Right cardiac atrium (tissue), 5 donors: ENCODE results near the gene SLC6A15. TPM values are rescaled to one million over a fixed set of nuclear protein-coding genes. Genes with fewer than 3 reads are reported as not detected.

ENCODE experiments used
- ATAC-seq, 2 donors: fragments of 200-7000 bp; cut with Tn5 transposase; one replicate each; pipeline versions ENCODE4 v1.8.0 to v1.9.1; 2020; ENCODE audit warnings: moderate library complexity in 2 of 2, mild to moderate bottlenecking in 1 of 2
- DNase-seq, 3 donors: peaks; one replicate each; pipeline ENCODE4 v3.0.0-alpha.2; 2020
- H3K27ac ChIP-seq: one replicate; pipeline ENCODE4 v1.5.1; 2013; ENCODE audit warnings: mild to moderate bottlenecking, low read length, control low read depth, moderate library complexity
- H3K27me3 ChIP-seq: one replicate; pipeline ENCODE4 v1.6.1; 2013; ENCODE audit not compliant: control insufficient read depth, insufficient read depth
- H3K4me1 ChIP-seq: one replicate; pipeline ENCODE4 v1.6.1; 2013; ENCODE audit warnings: low read length; ENCODE audit not compliant: control insufficient read depth, insufficient read depth
- H3K4me3 ChIP-seq: one replicate; pipeline ENCODE4 v1.5.1; 2013; ENCODE audit warnings: low read length, control low read depth
- H3K9me3 ChIP-seq: one replicate; pipeline ENCODE4 v1.6.1; 2013; ENCODE audit warnings: low read length; ENCODE audit not compliant: control insufficient read depth
- WGBS: extraction: QIAGEN DNeasy Blood & Tissue Kit; methylation state at CpG from one replicate; pipeline ENCODE4 v1.1.7; 2013; 5-methylcytosine and 5-hydroxymethylcytosine counted together
- intact Hi-C, 4 donors: fragments of 100-400 bp; cut with DNase I; formaldehyde crosslinking; loops; one replicate each; pipeline versions ENCODE4 v1.11.0 to v1.14.0; 2022 to 2023
- polyA plus RNA-seq: library from polyadenylated mRNA; stranded (reverse); fragments of 200-250 nt; gene quantifications from one replicate; pipeline ENCODE4 v1.2.3, GENCODE V29; 2013
- total RNA-seq, 4 donors: library from RNA; stranded (reverse); fragmentation: NEBNext Ultra II Directional; extraction: Animal tissue kit (Norgen Biotek cat#: 25700); gene quantifications; one replicate each; pipeline ENCODE4 v1.2.1, GENCODE V29; 2021
- donor health status: healthy with polysubstance abuse.
- donor health status: DM: no; HTN: yes; CAD: no.
- donor health status: DM: no; HTN: no; CAD: no.
- donor health status: DM: no; HTN: yes; CAD: no; lungs with severe emphysema.
- donor health status: DM: yes; HTN: yes; CAD: no.

The SLC6A15 gene
- total and polyA plus RNA-seq, 5 donors: 0.02 TPM; not detected in 4

- H3K27ac ChIP-seq: no peak overlapping the region
- intact Hi-C loops: loop anchor here in 1 of 4 donors (5.0 kb wide), 1 partner anchor 158 kb away; no protein-coding TSS in a partner anchor
- H3K4me3 ChIP-seq: no peak overlapping the region
- H3K4me1 ChIP-seq: no peaks in the 10 kb centered on the region
- no peaks in the 10 kb centered on the region for H3K9me3 ChIP-seq
- DNase-seq: no peak
- peak; percentile 46 to 60 for ATAC-seq
- WGBS: 43% methylated on average over 7 of the region's 7 CpGs
- H3K27me3 ChIP-seq: no peaks in the 10 kb centered on the region
These were observed 38.3 kb downstream of the SLC6A15 start for GRCh38 chr12:84874125-84874824.

GRCh38 chr12:84862186-84862585, 50.4 kb downstream of the SLC6A15 start:
- no peaks in the 10 kb centered on the region for H3K4me1 ChIP-seq
- DNase-seq (no peak), ATAC-seq (no peak)
- no peaks in the 10 kb centered on the region for H3K27me3 ChIP-seq
- WGBS: 62% methylated on average over 3 of the region's 3 CpGs
- H3K9me3 ChIP-seq: no peaks in the 10 kb centered on the region
- H3K27ac ChIP-seq: no peak overlapping the region
- intact Hi-C loops: no loop called here
- no peak overlapping the region for H3K4me3 ChIP-seq

GRCh38 chr12:84860718-84861117, 51.9 kb downstream of the SLC6A15 start:
- no peak overlapping the region for H3K4me3 ChIP-seq
- no peak for ATAC-seq
- intact Hi-C loops: no loop called here
- WGBS: 81% methylated on average over 2 of the region's 2 CpGs
- no peaks in the 10 kb centered on the region for H3K27me3 ChIP-seq
- no peak for DNase-seq
- H3K4me1 ChIP-seq: no peaks in the 10 kb centered on the region
- H3K9me3 ChIP-seq: no peaks in the 10 kb centered on the region
- no peak overlapping the region for H3K27ac ChIP-seq

- DNase-seq (no peak), ATAC-seq (no peak)
- Histone ChIP-seq H3K4me1 (no peaks in the 10 kb centered on the region), H3K4me3 (no peak overlapping the region), H3K9me3 (no peaks in the 10 kb centered on the region), H3K27me3 (no peaks in the 10 kb centered on the region), H3K27ac (no peak overlapping the region)
- WGBS: 43% methylated on average over 2 of the region's 2 CpGs
- intact Hi-C loops: no loop called here
These were observed 53.8 kb downstream of the SLC6A15 start for GRCh38 chr12:84858796-84859195.

GRCh38 chr12:84857525-84858208, 54.9 kb downstream of the SLC6A15 start:
- intact Hi-C loops: no loop called here
- Histone ChIP-seq H3K27ac (no peak overlapping the region), H3K27me3 (no peaks in the 10 kb centered on the region), H3K9me3 (no peaks in the 10 kb centered on the region), H3K4me1 (no peaks in the 10 kb centered on the region), H3K4me3 (no peak overlapping the region)
- DNase-seq: no peak
- no peak for ATAC-seq
- WGBS: 89% methylated on average over 2 of the region's 2 CpGs

GRCh38 chr12:84856156-84856900, 56.3 kb downstream of the SLC6A15 start:
- intact Hi-C loops: no loop called here
- H3K9me3 ChIP-seq: no peaks in the 10 kb centered on the region
- WGBS: 85% methylated on average over 1 of the region's 1 CpG
- no peak overlapping the region for H3K4me3 ChIP-seq
- no peaks in the 10 kb centered on the region for H3K4me1 ChIP-seq
- ATAC-seq (no peak), DNase-seq (no peak)
- H3K27me3 ChIP-seq: no peaks in the 10 kb centered on the region
- no peak overlapping the region for H3K27ac ChIP-seq

GRCh38 chr12:84843593-84844144, 68.9 kb downstream of the SLC6A15 start:
- DNase-seq (no peak), ATAC-seq (no peak)
- Histone ChIP-seq H3K27ac (no peak overlapping the region), H3K9me3 (no peaks in the 10 kb centered on the region), H3K4me3 (no peak overlapping the region), H3K27me3 (no peaks in the 10 kb centered on the region), H3K4me1 (no peaks in the 10 kb centered on the region)
- intact Hi-C loops: no loop called here
- WGBS: 86% methylated on average over 1 of the region's 1 CpG

GRCh38 chr12:84842406-84843013, 70.1 kb downstream of the SLC6A15 start:
- no peaks in the 10 kb centered on the region for H3K4me1 ChIP-seq
- WGBS: 93% methylated on average over 2 of the region's 2 CpGs
- ATAC-seq (no peak), DNase-seq (no peak)
- H3K9me3 ChIP-seq: no peaks in the 10 kb centered on the region
- no peak overlapping the region for H3K4me3 ChIP-seq
- no peaks in the 10 kb centered on the region for H3K27me3 ChIP-seq
- intact Hi-C loops: no loop called here
- no peak overlapping the region for H3K27ac ChIP-seq

GRCh38 chr12:84841591-84841990, 71.0 kb downstream of the SLC6A15 start:
- intact Hi-C loops: no loop called here
- H3K9me3 ChIP-seq: no peaks in the 10 kb centered on the region
- no peak overlapping the region for H3K4me3 ChIP-seq
- 16% methylated on average over 1 of the region's 1 CpG for WGBS
- H3K4me1 ChIP-seq: no peaks in the 10 kb centered on the region
- H3K27ac ChIP-seq: no peak overlapping the region
- H3K27me3 ChIP-seq: no peaks in the 10 kb centered on the region
- DNase-seq (no peak), ATAC-seq (no peak)

GRCh38 chr12:84840356-84840755, 72.2 kb downstream of the SLC6A15 start:
- no peak for DNase-seq
- Histone ChIP-seq H3K9me3 (no peaks in the 10 kb centered on the region), H3K27me3 (no peaks in the 10 kb centered on the region), H3K27ac (no peak overlapping the region), H3K4me3 (no peak overlapping the region), H3K4me1 (no peaks in the 10 kb centered on the region)
- intact Hi-C loops: no loop called here
- no peak for ATAC-seq

- H3K9me3 ChIP-seq: no peaks in the 10 kb centered on the region
- WGBS: 98% methylated on average over 1 of the region's 1 CpG
- no peak overlapping the region for H3K27ac ChIP-seq
- intact Hi-C loops: no loop called here
- DNase-seq: no peak
- H3K4me3 ChIP-seq: no peak overlapping the region
- no peaks in the 10 kb centered on the region for H3K4me1 ChIP-seq
- no peak for ATAC-seq
- H3K27me3 ChIP-seq: no peaks in the 10 kb centered on the region
These were observed 85.7 kb downstream of the SLC6A15 start for GRCh38 chr12:84826925-84827324.
